ENCODE data around the gene MTFR2. TPM values are rescaled to one million over a fixed set of nuclear protein-coding genes. Genes with fewer than 3 reads are reported as not detected.
A peak's percentile ranks its signal among the peaks of the same experiment; 100 is the strongest.

The MTFR2 gene
- total and polyA plus RNA-seq, 2 of the 13 experiments (the other 11 are each of a cell fraction or from before 2014, with no cell fraction given): 6.7 to 10.7 TPM

DNA sequence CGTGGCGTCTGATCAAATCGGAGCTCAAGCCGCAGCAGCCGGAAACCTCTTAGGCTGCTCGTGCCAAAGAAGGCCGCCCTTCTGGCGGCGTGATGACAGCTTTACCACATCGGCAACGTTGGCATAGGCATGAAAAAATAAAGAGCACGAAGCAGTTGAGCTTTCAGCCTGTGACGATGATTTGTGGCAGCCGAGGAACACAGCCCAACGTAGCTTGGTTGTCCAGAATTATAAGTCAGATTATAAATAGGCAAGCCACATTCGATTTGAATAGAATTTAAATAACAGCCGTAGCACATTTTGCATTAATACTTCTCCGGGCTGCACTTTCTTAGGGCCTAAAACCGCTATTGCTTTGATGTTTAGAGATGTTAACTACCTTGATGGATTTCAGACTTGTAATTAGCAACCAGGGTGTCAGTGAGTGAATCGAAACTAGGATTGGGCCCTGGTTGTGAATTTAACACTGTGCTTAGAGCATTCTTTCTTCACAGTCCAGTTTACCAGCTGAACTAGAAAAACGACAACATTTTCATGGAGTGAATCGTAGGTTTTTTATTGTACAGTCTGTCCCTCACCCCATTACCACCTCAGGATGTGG is 40.4 kb upstream of the MTFR2 start (continued):
- TF ChIP-seq, protein P1, sequence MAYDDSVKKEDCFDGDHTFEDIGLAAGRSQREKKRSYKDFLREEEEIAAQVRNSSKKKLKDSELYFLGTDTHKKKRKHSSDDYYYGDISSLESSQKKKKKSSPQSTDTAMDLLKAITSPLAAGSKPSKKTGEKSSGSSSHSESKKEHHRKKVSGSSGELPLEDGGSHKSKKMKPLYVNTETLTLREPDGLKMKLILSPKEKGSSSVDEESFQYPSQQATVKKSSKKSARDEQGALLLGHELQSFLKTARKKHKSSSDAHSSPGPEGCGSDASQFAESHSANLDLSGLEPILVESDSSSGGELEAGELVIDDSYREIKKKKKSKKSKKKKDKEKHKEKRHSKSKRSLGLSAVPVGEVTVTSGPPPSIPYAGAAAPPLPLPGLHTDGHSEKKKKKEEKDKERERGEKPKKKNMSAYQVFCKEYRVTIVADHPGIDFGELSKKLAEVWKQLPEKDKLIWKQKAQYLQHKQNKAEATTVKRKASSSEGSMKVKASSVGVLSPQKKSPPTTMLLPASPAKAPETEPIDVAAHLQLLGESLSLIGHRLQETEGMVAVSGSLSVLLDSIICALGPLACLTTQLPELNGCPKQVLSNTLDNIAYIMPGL (CRISPR knock-in tag; IDR thresholded peaks at IDR 0.05; ENCODE audit: borderline replicate concordance in 1 of 2, low read depth in 1 of 2): peak in 1 of 2 experiments; percentile 29; a peak in 1 of 4 replicates
- TF ChIP-seq, protein P2, sequence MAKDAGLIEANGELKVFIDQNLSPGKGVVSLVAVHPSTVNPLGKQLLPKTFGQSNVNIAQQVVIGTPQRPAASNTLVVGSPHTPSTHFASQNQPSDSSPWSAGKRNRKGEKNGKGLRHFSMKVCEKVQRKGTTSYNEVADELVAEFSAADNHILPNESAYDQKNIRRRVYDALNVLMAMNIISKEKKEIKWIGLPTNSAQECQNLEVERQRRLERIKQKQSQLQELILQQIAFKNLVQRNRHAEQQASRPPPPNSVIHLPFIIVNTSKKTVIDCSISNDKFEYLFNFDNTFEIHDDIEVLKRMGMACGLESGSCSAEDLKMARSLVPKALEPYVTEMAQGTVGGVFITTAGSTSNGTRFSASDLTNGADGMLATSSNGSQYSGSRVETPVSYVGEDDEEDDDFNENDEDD (CRISPR knock-in tag; IDR thresholded peaks at IDR 0.05; ENCODE audit: borderline replicate concordance): peak; percentile 57; the same call in 1 of the 2 replicates
- TF ChIP-seq IKZF1 (IDR thresholded peaks at IDR 0.05): no peak
- peak; percentile 79 for TF ChIP-seq ISX (CRISPR knock-in tag; conservative IDR thresholded peaks at IDR 0.05)
- TF ChIP-seq, protein P3, sequence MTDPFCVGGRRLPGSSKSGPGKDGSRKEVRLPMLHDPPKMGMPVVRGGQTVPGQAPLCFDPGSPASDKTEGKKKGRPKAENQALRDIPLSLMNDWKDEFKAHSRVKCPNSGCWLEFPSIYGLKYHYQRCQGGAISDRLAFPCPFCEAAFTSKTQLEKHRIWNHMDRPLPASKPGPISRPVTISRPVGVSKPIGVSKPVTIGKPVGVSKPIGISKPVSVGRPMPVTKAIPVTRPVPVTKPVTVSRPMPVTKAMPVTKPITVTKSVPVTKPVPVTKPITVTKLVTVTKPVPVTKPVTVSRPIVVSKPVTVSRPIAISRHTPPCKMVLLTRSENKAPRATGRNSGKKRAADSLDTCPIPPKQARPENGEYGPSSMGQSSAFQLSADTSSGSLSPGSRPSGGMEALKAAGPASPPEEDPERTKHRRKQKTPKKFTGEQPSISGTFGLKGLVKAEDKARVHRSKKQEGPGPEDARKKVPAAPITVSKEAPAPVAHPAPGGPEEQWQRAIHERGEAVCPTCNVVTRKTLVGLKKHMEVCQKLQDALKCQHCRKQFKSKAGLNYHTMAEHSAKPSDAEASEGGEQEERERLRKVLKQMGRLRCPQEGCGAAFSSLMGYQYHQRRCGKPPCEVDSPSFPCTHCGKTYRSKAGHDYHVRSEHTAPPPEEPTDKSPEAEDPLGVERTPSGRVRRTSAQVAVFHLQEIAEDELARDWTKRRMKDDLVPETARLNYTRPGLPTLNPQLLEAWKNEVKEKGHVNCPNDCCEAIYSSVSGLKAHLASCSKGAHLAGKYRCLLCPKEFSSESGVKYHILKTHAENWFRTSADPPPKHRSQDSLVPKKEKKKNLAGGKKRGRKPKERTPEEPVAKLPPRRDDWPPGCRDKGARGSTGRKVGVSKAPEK (CRISPR knock-in tag; IDR thresholded peaks at IDR 0.05; ENCODE audit: borderline replicate concordance): no peak
- TF ChIP-seq, protein P4, sequence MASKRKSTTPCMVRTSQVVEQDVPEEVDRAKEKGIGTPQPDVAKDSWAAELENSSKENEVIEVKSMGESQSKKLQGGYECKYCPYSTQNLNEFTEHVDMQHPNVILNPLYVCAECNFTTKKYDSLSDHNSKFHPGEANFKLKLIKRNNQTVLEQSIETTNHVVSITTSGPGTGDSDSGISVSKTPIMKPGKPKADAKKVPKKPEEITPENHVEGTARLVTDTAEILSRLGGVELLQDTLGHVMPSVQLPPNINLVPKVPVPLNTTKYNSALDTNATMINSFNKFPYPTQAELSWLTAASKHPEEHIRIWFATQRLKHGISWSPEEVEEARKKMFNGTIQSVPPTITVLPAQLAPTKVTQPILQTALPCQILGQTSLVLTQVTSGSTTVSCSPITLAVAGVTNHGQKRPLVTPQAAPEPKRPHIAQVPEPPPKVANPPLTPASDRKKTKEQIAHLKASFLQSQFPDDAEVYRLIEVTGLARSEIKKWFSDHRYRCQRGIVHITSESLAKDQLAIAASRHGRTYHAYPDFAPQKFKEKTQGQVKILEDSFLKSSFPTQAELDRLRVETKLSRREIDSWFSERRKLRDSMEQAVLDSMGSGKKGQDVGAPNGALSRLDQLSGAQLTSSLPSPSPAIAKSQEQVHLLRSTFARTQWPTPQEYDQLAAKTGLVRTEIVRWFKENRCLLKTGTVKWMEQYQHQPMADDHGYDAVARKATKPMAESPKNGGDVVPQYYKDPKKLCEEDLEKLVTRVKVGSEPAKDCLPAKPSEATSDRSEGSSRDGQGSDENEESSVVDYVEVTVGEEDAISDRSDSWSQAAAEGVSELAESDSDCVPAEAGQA (IDR thresholded peaks at IDR 0.05; ENCODE audit: low read depth): no peak; the same call in 1 of the 2 replicates
- TF ChIP-seq, protein P4 (CRISPR knock-in tag; IDR thresholded peaks at IDR 0.05; ENCODE audit: borderline replicate concordance): 0 out of 2 replicates have a peak, but pooled peaks have one; percentile 78
- TF ChIP-seq MAF1 (CRISPR knock-in tag; IDR thresholded peaks at IDR 0.05; ENCODE audit: borderline replicate concordance): 0 out of 2 replicates have a peak, but pooled peaks have one; percentile 6
- TF ChIP-seq DR1 (CRISPR knock-in tag; IDR thresholded peaks at IDR 0.05): no peak
- TF ChIP-seq, protein P5, sequence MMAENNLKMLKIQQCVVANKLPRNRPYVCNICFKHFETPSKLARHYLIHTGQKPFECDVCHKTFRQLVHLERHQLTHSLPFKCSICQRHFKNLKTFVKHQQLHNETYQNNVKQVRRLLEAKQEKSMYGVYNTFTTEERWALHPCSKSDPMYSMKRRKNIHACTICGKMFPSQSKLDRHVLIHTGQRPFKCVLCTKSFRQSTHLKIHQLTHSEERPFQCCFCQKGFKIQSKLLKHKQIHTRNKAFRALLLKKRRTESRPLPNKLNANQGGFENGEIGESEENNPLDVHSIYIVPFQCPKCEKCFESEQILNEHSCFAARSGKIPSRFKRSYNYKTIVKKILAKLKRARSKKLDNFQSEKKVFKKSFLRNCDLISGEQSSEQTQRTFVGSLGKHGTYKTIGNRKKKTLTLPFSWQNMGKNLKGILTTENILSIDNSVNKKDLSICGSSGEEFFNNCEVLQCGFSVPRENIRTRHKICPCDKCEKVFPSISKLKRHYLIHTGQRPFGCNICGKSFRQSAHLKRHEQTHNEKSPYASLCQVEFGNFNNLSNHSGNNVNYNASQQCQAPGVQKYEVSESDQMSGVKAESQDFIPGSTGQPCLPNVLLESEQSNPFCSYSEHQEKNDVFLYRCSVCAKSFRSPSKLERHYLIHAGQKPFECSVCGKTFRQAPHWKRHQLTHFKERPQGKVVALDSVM (CRISPR knock-in tag; IDR thresholded peaks at IDR 0.05): 0 out of 2 replicates have a peak, but pooled peaks have one; percentile 42
- TF ChIP-seq ZNF138 (CRISPR knock-in tag; IDR thresholded peaks at IDR 0.05; ENCODE audit: low read depth): peak; percentile 85
- TF ChIP-seq ARHGAP35 (CRISPR knock-in tag; IDR thresholded peaks at IDR 0.05; ENCODE audit: borderline replicate concordance): no peak
- 0 out of 2 replicates have a peak, but pooled peaks have one; percentile 70 for TF ChIP-seq ZNF879 (CRISPR knock-in tag; IDR thresholded peaks at IDR 0.05)
- TF ChIP-seq ZMAT3 (CRISPR knock-in tag; conservative IDR thresholded peaks at IDR 0.05): peak; percentile 47

All from HepG2 (cell line).